Spleen (tissue), 7 donors: ENCODE measurements around the gene PRDX2.

Experiments
- POLR2A ChIP-seq, 3 donors: fragments of 450-650 bp; IDR thresholded peaks; one replicate each; pipeline ENCODE4 v1.5.1; 2017; ENCODE audit warnings: antibody characterized with exemption in 3 of 3, mild to moderate bottlenecking in 1 of 3
- POLR2AphosphoS5 ChIP-seq, 3 donors: sonication (generic); formaldehyde crosslinking; IDR thresholded peaks; one replicate each; pipeline ENCODE4 v1.5.1; 2017; ENCODE audit warnings: antibody characterized with exemption in 3 of 3
- TF ChIP-seq, protein P1 (sequence below), 11 experiments: fragments of 200-600 bp in 7 of 11; fragments of 450-650 bp in 4 of 11; sonication (generic) in 4 of 11; IDR thresholded peaks in 8 of 11; conservative IDR thresholded peaks in 3 of 11; 1 replicate in 7 of 11; 2 replicates in 4 of 11; pipeline versions ENCODE4 v1.4.0 to v1.8.0; 2016 to 2021; ENCODE audit warnings: antibody characterized with exemption in 11 of 11, inconsistent platforms in 4 of 11, mild to moderate bottlenecking in 1 of 11
- donor health status: DM: no; HTN: no; CAD: no; lungs with moderate emphysema.
- donor health status: DM: no; HTN: no; CAD: no.
- donor health status: DM: no; HTN: no; CAD: no.

DNA sequence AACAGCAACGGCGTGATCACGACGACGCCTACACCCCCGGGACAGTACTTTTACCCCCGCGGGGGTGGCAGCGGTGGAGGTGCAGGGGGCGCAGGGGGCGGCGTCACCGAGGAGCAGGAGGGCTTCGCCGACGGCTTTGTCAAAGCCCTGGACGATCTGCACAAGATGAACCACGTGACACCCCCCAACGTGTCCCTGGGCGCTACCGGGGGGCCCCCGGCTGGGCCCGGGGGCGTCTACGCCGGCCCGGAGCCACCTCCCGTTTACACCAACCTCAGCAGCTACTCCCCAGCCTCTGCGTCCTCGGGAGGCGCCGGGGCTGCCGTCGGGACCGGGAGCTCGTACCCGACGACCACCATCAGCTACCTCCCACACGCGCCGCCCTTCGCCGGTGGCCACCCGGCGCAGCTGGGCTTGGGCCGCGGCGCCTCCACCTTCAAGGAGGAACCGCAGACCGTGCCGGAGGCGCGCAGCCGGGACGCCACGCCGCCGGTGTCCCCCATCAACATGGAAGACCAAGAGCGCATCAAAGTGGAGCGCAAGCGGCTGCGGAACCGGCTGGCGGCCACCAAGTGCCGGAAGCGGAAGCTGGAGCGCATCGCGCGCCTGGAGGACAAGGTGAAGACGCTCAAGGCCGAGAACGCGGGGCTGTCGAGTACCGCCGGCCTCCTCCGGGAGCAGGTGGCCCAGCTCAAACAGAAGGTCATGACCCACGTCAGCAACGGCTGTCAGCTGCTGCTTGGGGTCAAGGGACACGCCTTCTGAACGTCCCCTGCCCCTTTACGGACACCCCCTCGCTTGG, 9.3 kb downstream of the PRDX2 start:
- TF ChIP-seq, protein P1, sequence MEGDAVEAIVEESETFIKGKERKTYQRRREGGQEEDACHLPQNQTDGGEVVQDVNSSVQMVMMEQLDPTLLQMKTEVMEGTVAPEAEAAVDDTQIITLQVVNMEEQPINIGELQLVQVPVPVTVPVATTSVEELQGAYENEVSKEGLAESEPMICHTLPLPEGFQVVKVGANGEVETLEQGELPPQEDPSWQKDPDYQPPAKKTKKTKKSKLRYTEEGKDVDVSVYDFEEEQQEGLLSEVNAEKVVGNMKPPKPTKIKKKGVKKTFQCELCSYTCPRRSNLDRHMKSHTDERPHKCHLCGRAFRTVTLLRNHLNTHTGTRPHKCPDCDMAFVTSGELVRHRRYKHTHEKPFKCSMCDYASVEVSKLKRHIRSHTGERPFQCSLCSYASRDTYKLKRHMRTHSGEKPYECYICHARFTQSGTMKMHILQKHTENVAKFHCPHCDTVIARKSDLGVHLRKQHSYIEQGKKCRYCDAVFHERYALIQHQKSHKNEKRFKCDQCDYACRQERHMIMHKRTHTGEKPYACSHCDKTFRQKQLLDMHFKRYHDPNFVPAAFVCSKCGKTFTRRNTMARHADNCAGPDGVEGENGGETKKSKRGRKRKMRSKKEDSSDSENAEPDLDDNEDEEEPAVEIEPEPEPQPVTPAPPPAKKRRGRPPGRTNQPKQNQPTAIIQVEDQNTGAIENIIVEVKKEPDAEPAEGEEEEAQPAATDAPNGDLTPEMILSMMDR (IDR thresholded peaks at IDR 0.05 in 8 of 11, conservative IDR thresholded peaks at IDR 0.05 in 3 of 11) = peak in 4 of 11 experiments; percentile 11 to 28 (median 22)
- TF ChIP-seq POLR2AphosphoS5 (IDR thresholded peaks at IDR 0.05) = peak; percentile 90 to 97 (median 93)
- peak in 2 of 3 donors; percentile 16 to 49 for TF ChIP-seq POLR2A (IDR thresholded peaks at IDR 0.05)
